K562 (cell line): ENCODE data around the gene EPHA7. TPM values are rescaled to one million over a fixed set of nuclear protein-coding genes. Genes with fewer than 3 reads are reported as not detected.

Experiments
- ATAC-seq: fragments of 200-7000 bp; cut with Tn5 transposase; 3 replicates; pipeline ENCODE4 v1.9.1; 2020; ENCODE audit warnings: moderate library complexity
- BruUV-seq: library from RNA; stranded (reverse); fragments of 400-500 nt; replicated peaks from 2 replicates; lab custom pipeline; 2021; lab: Mats Ljungman, UMichigan
- CTCF ChIA-PET: fragments of 300-600 bp; formaldehyde crosslinking; extraction: SDS; loops from one replicate; lab custom pipeline; 2021; ENCODE audit warnings: low intra/inter-chr PET ratio; lab: Yijun Ruan, JAX
- POLR2A ChIA-PET: fragments of 300-600, 350-650 bp; sonication (Branson Sonifier 250); formaldehyde crosslinking; extraction: SDS; loops from one replicate; lab custom pipeline; 2021; ENCODE audit warnings: antibody characterized with exemption, inconsistent platforms; lab: Yijun Ruan, JAX
- DNase-seq, 4 experiments: peaks; one replicate each; pipeline versions ENCODE4 v3.0.0 to v3.0.0-alpha.2; 2011 to 2018; ENCODE audit warnings: low spot score in 3 of 4, mixed read lengths in 3 of 4; ENCODE audit errors: extremely low read depth in 1 of 4
- FAIRE-seq: peaks from 2 replicates; lab custom pipeline; 2011; peaks lifted over from hg19 to GRCh38; lab: Jason Lieb, UNC
- H2AFZ ChIP-seq: 2 replicates; pipeline ENCODE4 v1.6.0; 2011; ENCODE audit warnings: low read depth, low read length, control low read depth, inconsistent platforms
- H3K27ac ChIP-seq: fragments of 200-600 bp; 3 replicates; pipeline ENCODE4 v1.8.0; 2011; ENCODE audit warnings: low read depth, mild to moderate bottlenecking, control low read depth, inconsistent platforms, low read length, moderate library complexity, mixed read lengths; ENCODE audit errors: extremely low read depth
- H3K27me3 ChIP-seq, 2 experiments: fragments of 300-600 bp in 1 of 2; 2 replicates in 1 of 2; 3 replicates in 1 of 2; pipeline versions ENCODE4 v1.6.0 to v1.8.0; 2011; ENCODE audit warnings: inconsistent platforms in 2 of 2, low read length in 2 of 2, mild to moderate bottlenecking in 1 of 2, mixed read lengths in 1 of 2, moderate library complexity in 1 of 2; ENCODE audit not compliant: control insufficient read depth in 2 of 2, insufficient read depth in 2 of 2
- H3K36me3 ChIP-seq: fragments of 300-600 bp; 3 replicates; pipeline ENCODE4 v1.8.0; 2011; ENCODE audit warnings: mild to moderate bottlenecking, low read length, inconsistent platforms; ENCODE audit not compliant: control insufficient read depth, insufficient read depth
- H3K4me1 ChIP-seq, 2 experiments: fragments of 200-600 bp in 1 of 2; replicated peaks in 1 of 2; 2 replicates in 1 of 2; 3 replicates in 1 of 2; pipeline versions ENCODE4 v1.5.1 to v1.8.0; 2011; ENCODE audit warnings: inconsistent platforms in 2 of 2, low read length in 2 of 2, mild to moderate bottlenecking in 1 of 2, mixed read lengths in 1 of 2, moderate library complexity in 1 of 2; ENCODE audit not compliant: control insufficient read depth in 2 of 2, insufficient read depth in 2 of 2
- H3K4me2 ChIP-seq: 2 replicates; pipeline ENCODE4 v1.6.1; 2011; ENCODE audit warnings: low read length, control low read depth, inconsistent platforms, mixed read lengths; ENCODE audit not compliant: insufficient read depth
- H3K4me3 ChIP-seq: fragments of 200-600 bp; sonication (generic), shearing (Covaris generic); 2 replicates; pipeline ENCODE4 v1.5.1; 2016; ENCODE audit warnings: control low read depth, inconsistent platforms
- H3K79me2 ChIP-seq: fragments of 200-600 bp; 3 replicates; pipeline ENCODE4 v1.8.0; 2011; ENCODE audit warnings: low read length, inconsistent platforms; ENCODE audit not compliant: control insufficient read depth, insufficient read depth
- H3K9ac ChIP-seq, 2 experiments: 2 replicates each; pipeline versions ENCODE4 v1.6.0 to v1.6.1; 2011; ENCODE audit warnings: low read depth in 2 of 2, low read length in 2 of 2, control low read depth in 1 of 2, inconsistent platforms in 1 of 2, mild to moderate bottlenecking in 1 of 2, mixed read lengths in 1 of 2; ENCODE audit not compliant: insufficient read depth in 1 of 2
- H3K9me1 ChIP-seq: one replicate; pipeline ENCODE4 v1.6.0; 2011; ENCODE audit warnings: inconsistent platforms, mild to moderate bottlenecking, low read length, moderate library complexity; ENCODE audit not compliant: control insufficient read depth, insufficient read depth
- H3K9me3 ChIP-seq: replicated peaks from 2 replicates; pipeline ENCODE4 v1.5.1; 2011; ENCODE audit warnings: low read depth, low read length, inconsistent platforms; ENCODE audit not compliant: control insufficient read depth, insufficient read depth
- H4K20me1 ChIP-seq: replicated peaks from 2 replicates; pipeline ENCODE4 v1.6.1; 2011; ENCODE audit warnings: low read length, inconsistent platforms, mixed read lengths; ENCODE audit not compliant: control insufficient read depth, insufficient read depth
- CTCF ChIP-seq, 3 experiments: IDR thresholded peaks in 2 of 3; conservative IDR thresholded peaks in 1 of 3; 2 replicates each; pipeline ENCODE4 v1.5.1; 2011 to 2012; ENCODE audit warnings: low read length in 3 of 3, mild to moderate bottlenecking in 3 of 3, control low read depth in 2 of 3, improper control_type of control experiment in 1 of 3, inconsistent platforms in 1 of 3, low read depth in 1 of 3, mixed read lengths in 1 of 3, moderate library complexity in 1 of 3; ENCODE audit not compliant: insufficient read depth in 2 of 3
- MLX ChIP-seq, 2 experiments: fragments of 450-650 bp in 1 of 2; sonication (generic) in 1 of 2; formaldehyde crosslinking; conservative IDR thresholded peaks; 2 replicates each; pipeline versions ENCODE4 v1.4.0 to v1.8.1; 2020 to 2022; ENCODE audit warnings: mild to moderate bottlenecking in 1 of 2, missing genetic modification reagents in 1 of 2
- TFAP4 ChIP-seq: sonication (generic); formaldehyde crosslinking; IDR thresholded peaks from 2 replicates; pipeline ENCODE4 v1.8.0; 2022; ENCODE audit warnings: missing genetic modification reagents, mild to moderate bottlenecking, moderate library complexity, borderline replicate concordance
- ZNF316 ChIP-seq: fragments of 450-650 bp; IDR thresholded peaks from 2 replicates; pipeline ENCODE4 v1.6.1; 2016
- WGBS: fragments of 100-300 bp; shearing (Covaris generic); methylation state at CpG from one replicate; pipeline ENCODE4 v1.1.6; 2016; ENCODE audit warnings: low coverage, mixed read lengths; ENCODE audit not compliant: insufficient coverage; ENCODE audit errors: missing lambda C conversion rate; 5-methylcytosine and 5-hydroxymethylcytosine counted together
- in situ Hi-C: fragments of 300-500 bp; cut with MboI; formaldehyde crosslinking; loops from 4 replicates; pipeline ENCODE4 v1.15.0; 2018; ENCODE audit warnings: inconsistent platforms, mixed read lengths
- intact Hi-C: fragments of 100-400 bp; cut with micrococcal nuclease; formaldehyde crosslinking; loops from 2 replicates; pipeline ENCODE4 v1.14.2; 2022
- polyA plus RNA-seq, 8 experiments: library from polyadenylated mRNA; depleted of rRNA in 4 of 8; stranded (reverse) in 5 of 8; unstranded in 3 of 8; fragments of >200 nt; fragmentation: Nextera tagmentation in 2 of 8; fragmentation: Illumina TruSeq in 1 of 8; extraction: Ambion mirVana in 2 of 8; extraction: Trizol in 1 of 8; gene quantifications; 2 replicates each; pipeline versions ENCODE4 v1.2.1 to v1.2.3, GENCODE V29; 2011 to 2014; ENCODE audit warnings: inconsistent platforms in 1 of 8, missing spikeins in 1 of 8
- total RNA-seq, 7 experiments: library from RNA; depleted of rRNA in 6 of 7; stranded (reverse); fragments of >200 nt in 6 of 7; fragmentation: Illumina TruSeq in 2 of 7; extraction: Trizol in 2 of 7; gene quantifications; 2 replicates each; pipeline versions ENCODE4 v1.2.1 to v1.2.3, GENCODE V29; 2011 to 2021; ENCODE audit warnings: low replicate concordance in 1 of 7

EPHA7 gene
- total and polyA plus RNA-seq, 9 of the 15 experiments (the other 6 are each of a cell fraction or from before 2014, with no cell fraction given), result not detected

GRCh38 chr6:93424303-93425064, 5.1 kb upstream of the EPHA7 start:
- no peak overlapping the region for H2AFZ ChIP-seq
- H3K4me2 ChIP-seq, result no peak overlapping the region
- DNase-seq (no peak), ATAC-seq (no peak), FAIRE-seq (no peak)
- no TSS peak for BruUV-seq
- no peaks in the 10 kb centered on the region for H3K27me3 ChIP-seq
- no peak overlapping the region for H3K27ac ChIP-seq
- ChIA-PET POLR2A (no interaction called here), CTCF (no interaction called here)
- in situ Hi-C loops, result no loop called here
- WGBS, result 5% methylated on average over 2 of the region's 2 CpGs
- H3K36me3 ChIP-seq, result no peaks in the 10 kb centered on the region
- H3K9ac ChIP-seq, result no peak overlapping the region
- H3K4me1 ChIP-seq, result no peaks in the 10 kb centered on the region
- no peaks in the 10 kb centered on the region for H3K9me1 ChIP-seq
- no peaks in the 10 kb centered on the region for H3K79me2 ChIP-seq
- TF ChIP-seq ZNF316 (peak; percentile 6; the same call in 1 of the 2 replicates), CTCF (IDR thresholded peaks at IDR 0.05 in 2 of 3, conservative IDR thresholded peaks at IDR 0.05 in 1 of 3; ENCODE audit: insufficient read depth in 2 of 3, low read depth in 1 of 3, low read length in 3 of 3) (0 out of 6 replicates have a peak, but pooled peaks of 1 of the 3 experiments have one; percentile 7), MLX (CRISPR knock-in tag; conservative IDR thresholded peaks at IDR 0.05) (no peak), TFAP4 (CRISPR knock-in tag) (no peak)
- TF ChIP-seq, all 486 proteins: peak for 2
- Histone ChIP-seq H3K4me3 (no peak overlapping the region), H3K9me3 (no peaks in the 10 kb centered on the region), H4K20me1 (no peaks in the 10 kb centered on the region)
- intact Hi-C loops, result no loop called here
